ENCODE measurements around the gene ADGRB2. TPM values are rescaled to one million over a fixed set of nuclear protein-coding genes. Genes with fewer than 3 reads are reported as not detected.
A peak's percentile ranks its signal among the peaks of the same experiment; 100 is the strongest.

Gene ADGRB2
- total and polyA plus RNA-seq, 2 experiments from 2014 or later = 0.51 to 3.6 TPM

DNA sequence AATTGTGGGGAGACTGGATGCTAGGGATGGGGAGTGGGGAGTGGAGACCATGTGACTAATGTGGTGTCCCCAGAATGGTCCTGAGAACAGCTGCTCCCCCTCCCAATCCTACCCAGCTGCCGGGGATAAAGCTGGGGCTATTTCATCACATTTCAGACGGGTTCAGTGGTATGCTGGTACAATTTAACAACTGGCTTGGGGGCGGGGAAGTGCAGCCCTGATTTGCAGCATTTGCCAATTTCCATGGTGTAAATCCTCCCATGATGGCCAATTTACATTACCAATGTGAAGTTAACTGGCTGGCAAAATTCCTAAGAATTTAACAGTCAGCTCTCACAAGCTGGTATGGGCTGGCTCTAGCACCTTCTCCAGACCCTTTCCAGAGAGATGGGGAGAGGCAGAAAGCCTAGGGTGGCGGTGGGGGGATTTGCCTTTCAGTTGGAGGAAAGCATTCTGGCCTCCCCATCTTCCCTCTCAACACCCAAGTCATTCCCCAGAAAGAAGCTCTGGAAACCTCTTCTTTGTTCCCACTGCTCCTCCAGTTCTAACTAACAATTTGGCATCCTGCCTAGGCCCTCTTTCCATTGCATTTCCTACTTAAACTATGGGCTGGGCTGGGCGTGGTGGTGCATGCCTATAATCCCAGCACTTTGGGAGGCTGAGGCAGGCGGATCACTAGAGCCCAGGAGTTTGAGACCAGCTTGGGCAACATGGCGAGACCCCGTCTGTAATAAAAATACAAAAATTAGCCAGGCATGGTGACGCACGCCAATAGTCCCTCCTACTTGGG lies 11.3 kb upstream of the ADGRB2 start:
- Histone ChIP-seq H3K9ac (no peak overlapping the region), H3K27ac (no peak overlapping the region), H3K9me2 (ENCODE audit: insufficient read depth) (no peaks in the 10 kb centered on the region), H3F3A (ENCODE audit: insufficient read depth) (no peaks in the 10 kb centered on the region), H3K36me3 (ENCODE audit: low read depth) (no peaks in the 10 kb centered on the region), H3K4me1 (ENCODE audit: insufficient read depth) (0 out of 2 replicates have a peak, but pooled peaks cover 5% of the 10 kb centered on the region), H3K27me3 (replicated peaks; ENCODE audit: insufficient read depth) (peaks cover 36% of the 10 kb centered on the region), H3K4me3 (no peak overlapping the region), H2AFZ (no peak overlapping the region), H3K79me2 (ENCODE audit: insufficient read depth) (no peaks in the 10 kb centered on the region), H3K9me3 (ENCODE audit: low read depth) (no peaks in the 10 kb centered on the region), H4K20me1 (ENCODE audit: insufficient read depth) (no peaks in the 10 kb centered on the region), H3K4me2 (ENCODE audit: unreplicated experiment) (no peak overlapping the region)
- in situ Hi-C loops (cut with MboI) = no loop called here
- TF ChIP-seq EZH2 (IDR thresholded peaks at IDR 0.05; ENCODE audit: insufficient read depth, poor library complexity, severe bottlenecking) = no peak
- no peak for TF ChIP-seq EZH2phosphoT487 (IDR thresholded peaks at IDR 0.05; ENCODE audit: insufficient read depth, low read depth)
- DNase-seq = no peak
- whole genome bisulfite sequencing, 2 experiments (ENCODE audit: low coverage in 1 of 2, low lambda C conversion rate in 2 of 2, missing lambda C conversion rate in 2 of 2) = 79% methylated on average over 10 of the region's 10 CpGs

DNA sequence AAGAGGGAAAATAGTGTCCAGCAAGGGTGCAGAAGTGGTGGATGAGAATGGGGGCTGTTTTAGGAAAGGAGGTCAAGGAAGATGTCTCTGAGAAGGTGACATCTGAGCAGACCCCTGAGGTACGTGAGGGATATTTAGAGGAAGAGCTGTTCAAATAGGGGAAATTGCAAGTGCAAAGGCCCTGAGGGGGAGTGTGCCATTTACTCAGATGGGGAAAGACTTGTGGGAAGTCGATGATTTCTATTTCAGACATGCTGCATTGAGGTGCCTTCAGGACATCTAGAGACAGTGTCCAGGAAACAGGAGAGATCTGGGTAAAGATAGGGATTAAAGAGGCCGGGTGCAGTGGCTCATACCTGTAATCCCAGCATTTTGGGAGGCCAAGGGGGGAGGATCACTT lies 10.4 kb upstream of the ADGRB2 start:
- WGBS, 2 experiments (ENCODE audit: low coverage in 1 of 2, low lambda C conversion rate in 2 of 2, missing lambda C conversion rate in 2 of 2) = 60 to 68% methylated on average over 3 of the region's 3 CpGs
- 0 out of 2 replicates have a peak, but pooled peaks cover 5% of the 10 kb centered on the region for H3K4me1 ChIP-seq (ENCODE audit: insufficient read depth)
- H3K4me2 ChIP-seq (ENCODE audit: unreplicated experiment) = no peak overlapping the region
- no peak overlapping the region for H3K9ac ChIP-seq
- no peaks in the 10 kb centered on the region for H3K36me3 ChIP-seq (ENCODE audit: low read depth)
- H4K20me1 ChIP-seq (ENCODE audit: insufficient read depth) = no peaks in the 10 kb centered on the region
- TF ChIP-seq EZH2 (IDR thresholded peaks at IDR 0.05; ENCODE audit: insufficient read depth, poor library complexity, severe bottlenecking) = no peak
- TF ChIP-seq EZH2phosphoT487 (IDR thresholded peaks at IDR 0.05; ENCODE audit: insufficient read depth, low read depth) = no peak
- peaks cover 36% of the 10 kb centered on the region for H3K27me3 ChIP-seq (replicated peaks; ENCODE audit: insufficient read depth)
- in situ Hi-C loops (cut with MboI) = no loop called here
- H2AFZ ChIP-seq = no peak overlapping the region
- no peaks in the 10 kb centered on the region for H3K9me3 ChIP-seq (ENCODE audit: low read depth)
- no peak overlapping the region for H3K27ac ChIP-seq
- H3K9me2 ChIP-seq (ENCODE audit: insufficient read depth) = no peaks in the 10 kb centered on the region
- no peaks in the 10 kb centered on the region for H3K79me2 ChIP-seq (ENCODE audit: insufficient read depth)
- no peak for DNase-seq
- H3F3A ChIP-seq (ENCODE audit: insufficient read depth) = no peaks in the 10 kb centered on the region
- no peak overlapping the region for H3K4me3 ChIP-seq

DNA sequence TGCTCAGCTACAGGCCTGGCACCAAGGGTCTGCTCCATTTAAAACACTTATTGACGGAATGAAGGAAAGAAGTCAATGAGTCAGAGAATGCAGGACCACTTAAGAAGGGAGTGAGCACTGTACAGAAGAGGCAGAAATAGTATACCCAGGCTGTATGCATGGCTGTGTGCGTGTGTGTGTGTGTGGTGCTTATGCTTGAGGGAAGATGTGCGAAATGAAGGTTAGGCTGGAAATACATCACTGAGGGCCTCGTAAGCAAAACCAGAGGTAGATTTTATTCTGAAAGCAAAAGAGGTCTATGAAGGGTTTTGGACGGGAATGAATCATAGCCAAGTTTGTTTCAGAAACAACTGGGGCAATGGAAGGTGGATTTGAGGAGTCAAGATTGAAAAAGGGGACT lies 9.7 kb upstream of the ADGRB2 start:
- Histone ChIP-seq H3K79me2 (ENCODE audit: insufficient read depth) (no peaks in the 10 kb centered on the region), H3K36me3 (ENCODE audit: low read depth) (no peaks in the 10 kb centered on the region), H3K27me3 (replicated peaks; ENCODE audit: insufficient read depth) (peaks cover 36% of the 10 kb centered on the region), H4K20me1 (ENCODE audit: insufficient read depth) (no peaks in the 10 kb centered on the region), H3K27ac (no peak overlapping the region), H3F3A (ENCODE audit: insufficient read depth) (no peaks in the 10 kb centered on the region), H3K9me3 (ENCODE audit: low read depth) (no peaks in the 10 kb centered on the region), H3K9me2 (ENCODE audit: insufficient read depth) (no peaks in the 10 kb centered on the region), H3K4me1 (ENCODE audit: insufficient read depth) (0 out of 2 replicates have a peak, but pooled peaks cover 5% of the 10 kb centered on the region), H3K9ac (no peak overlapping the region), H2AFZ (no peak overlapping the region), H3K4me3 (no peak overlapping the region), H3K4me2 (ENCODE audit: unreplicated experiment) (no peak overlapping the region)
- no peak for DNase-seq
- TF ChIP-seq EZH2 (IDR thresholded peaks at IDR 0.05; ENCODE audit: insufficient read depth, poor library complexity, severe bottlenecking) = no peak
- no peak for TF ChIP-seq EZH2phosphoT487 (IDR thresholded peaks at IDR 0.05; ENCODE audit: insufficient read depth, low read depth)
- WGBS, 2 experiments (ENCODE audit: low coverage in 1 of 2, low lambda C conversion rate in 2 of 2, missing lambda C conversion rate in 2 of 2) = 89 to 92% methylated on average over 5 of the region's 5 CpGs
- in situ Hi-C loops (cut with MboI) = no loop called here

GRCh38 chr1:31772669-31773248 lies 8.6 kb upstream of the ADGRB2 start:
- peak overlapping the region; percentile 46 for H3K4me3 ChIP-seq
- TF ChIP-seq EZH2 (IDR thresholded peaks at IDR 0.05; ENCODE audit: insufficient read depth, poor library complexity, severe bottlenecking) (no peak), EZH2phosphoT487 (IDR thresholded peaks at IDR 0.05; ENCODE audit: insufficient read depth, low read depth) (no peak)
- 0 out of 2 replicates have a peak, but pooled peaks cover 5% of the 10 kb centered on the region for H3K4me1 ChIP-seq (ENCODE audit: insufficient read depth)
- H3F3A ChIP-seq (ENCODE audit: insufficient read depth) = no peaks in the 10 kb centered on the region
- peak overlapping the region; percentile 65 for H3K4me2 ChIP-seq (ENCODE audit: unreplicated experiment)
- H3K79me2 ChIP-seq (ENCODE audit: insufficient read depth) = no peaks in the 10 kb centered on the region
- WGBS, 2 experiments (ENCODE audit: low coverage in 1 of 2, low lambda C conversion rate in 2 of 2, missing lambda C conversion rate in 2 of 2) = 25 to 31% methylated on average over 22 to 32 of the region's 49 CpGs
- H3K9me3 ChIP-seq (ENCODE audit: low read depth) = no peaks in the 10 kb centered on the region
- in situ Hi-C loops (cut with MboI) = no loop called here
- H3K27me3 ChIP-seq (replicated peaks; ENCODE audit: insufficient read depth) = peaks cover 36% of the 10 kb centered on the region
- no peaks in the 10 kb centered on the region for H4K20me1 ChIP-seq (ENCODE audit: insufficient read depth)
- DNase-seq = no peak
- H3K9ac ChIP-seq = no peak overlapping the region
- no peaks in the 10 kb centered on the region for H3K9me2 ChIP-seq (ENCODE audit: insufficient read depth)
- peak overlapping the region; percentile 13; the same call in 1 of the 2 replicates for H2AFZ ChIP-seq
- no peaks in the 10 kb centered on the region for H3K36me3 ChIP-seq (ENCODE audit: low read depth)
- no peak overlapping the region for H3K27ac ChIP-seq

All from GM23248 (cell line).